Trophoblast cell (in vitro differentiated cells and primary cell): Measurements from ENCODE around the gene BDH1.
A peak's percentile ranks its signal among the peaks of the same experiment; 100 is the strongest.
"Not testable (repeated sequence)": the region's sequence is repeated elsewhere in the genome, so short reads cannot be mapped to it uniquely, and the experiment has no call there.

ENCODE experiments used
- DNase-seq, 2 donors: peaks; one replicate each; pipeline ENCODE4 v3.0.0-alpha.2; 2016
- H2AFZ ChIP-seq: 2 replicates; pipeline ENCODE4 v1.6.1; 2013; ENCODE audit warnings: low read length, moderate library complexity, mild to moderate bottlenecking; ENCODE audit not compliant: insufficient read depth, poor library complexity
- H2AK5ac ChIP-seq: 2 replicates; pipeline ENCODE4 v1.6.1; 2013; ENCODE audit warnings: mild to moderate bottlenecking, low read length
- H2BK120ac ChIP-seq: 2 replicates; pipeline ENCODE4 v1.6.1; 2013; ENCODE audit warnings: low read length, mild to moderate bottlenecking, moderate library complexity; ENCODE audit not compliant: insufficient read depth, poor library complexity
- H2BK12ac ChIP-seq: 2 replicates; pipeline ENCODE4 v1.6.1; 2013; ENCODE audit warnings: mild to moderate bottlenecking, low read length, moderate library complexity
- H2BK5ac ChIP-seq: 2 replicates; pipeline ENCODE4 v1.6.1; 2013; ENCODE audit warnings: low read length, low read depth, moderate library complexity, mild to moderate bottlenecking; ENCODE audit not compliant: poor library complexity
- H3K14ac ChIP-seq: 2 replicates; pipeline ENCODE4 v1.6.1; 2013; ENCODE audit warnings: mild to moderate bottlenecking, low read length
- H3K18ac ChIP-seq: 2 replicates; pipeline ENCODE4 v1.6.1; 2013; ENCODE audit warnings: mild to moderate bottlenecking, low read length
- H3K23ac ChIP-seq: 2 replicates; pipeline ENCODE4 v1.6.1; 2013; ENCODE audit warnings: low read length
- H3K27ac ChIP-seq: 2 replicates; pipeline ENCODE4 v1.5.1; 2013; ENCODE audit warnings: low read depth, mild to moderate bottlenecking, inconsistent platforms, low read length, moderate library complexity
- H3K27me3 ChIP-seq: 2 replicates; pipeline ENCODE4 v1.6.1; 2013; ENCODE audit warnings: inconsistent platforms, mild to moderate bottlenecking, low read length, moderate library complexity; ENCODE audit not compliant: insufficient read depth
- H3K36me3 ChIP-seq, 2 experiments: 1 replicate in 1 of 2; 2 replicates in 1 of 2; pipeline ENCODE4 v1.6.1; 2013; ENCODE audit warnings: low read length in 2 of 2, mild to moderate bottlenecking in 2 of 2, moderate library complexity in 1 of 2; ENCODE audit not compliant: insufficient read depth in 2 of 2, control insufficient read depth in 1 of 2
- H3K4ac ChIP-seq: 2 replicates; pipeline ENCODE4 v1.6.1; 2013; ENCODE audit warnings: low read depth, mild to moderate bottlenecking, low read length, moderate library complexity
- H3K4me1 ChIP-seq, 2 experiments: 1 replicate in 1 of 2; 2 replicates in 1 of 2; pipeline ENCODE4 v1.6.1; 2013; ENCODE audit warnings: low read length in 2 of 2, mild to moderate bottlenecking in 2 of 2, moderate library complexity in 1 of 2; ENCODE audit not compliant: insufficient read depth in 2 of 2, control insufficient read depth in 1 of 2
- H3K4me2 ChIP-seq: 2 replicates; pipeline ENCODE4 v1.6.1; 2013; ENCODE audit warnings: inconsistent platforms, mild to moderate bottlenecking, low read length, moderate library complexity
- H3K4me3 ChIP-seq: 2 replicates; pipeline ENCODE4 v1.5.1; 2013; ENCODE audit warnings: mild to moderate bottlenecking, low read depth, low read length, inconsistent platforms
- H3K79me1 ChIP-seq: one replicate; pipeline ENCODE4 v1.6.1; 2013; ENCODE audit warnings: low read length
- H3K79me2 ChIP-seq: 2 replicates; pipeline ENCODE4 v1.6.1; 2013; ENCODE audit warnings: low read length, mild to moderate bottlenecking; ENCODE audit not compliant: control insufficient read depth, insufficient read depth, poor library complexity
- H3K9ac ChIP-seq: 2 replicates; pipeline ENCODE4 v1.6.1; 2013; ENCODE audit warnings: mild to moderate bottlenecking, low read length
- H3K9me3 ChIP-seq: 2 replicates; pipeline ENCODE4 v1.6.1; 2013; ENCODE audit warnings: low read depth, mild to moderate bottlenecking, control low read depth, inconsistent platforms, low read length; ENCODE audit not compliant: insufficient read depth
- H4K12ac ChIP-seq: 2 replicates; pipeline ENCODE4 v1.6.1; 2013; ENCODE audit warnings: low read depth, mild to moderate bottlenecking, low read length, moderate library complexity
- H4K8ac ChIP-seq: 2 replicates; pipeline ENCODE4 v1.6.1; 2013; ENCODE audit warnings: low read depth, mild to moderate bottlenecking, low read length, moderate library complexity
- H4K91ac ChIP-seq: one replicate; pipeline ENCODE4 v1.6.1; 2013; ENCODE audit warnings: low read depth, mild to moderate bottlenecking, low read length, moderate library complexity
- WGBS: extraction: QIAGEN DNeasy Blood & Tissue Kit; methylation state at CpG from one replicate; pipeline ENCODE4 v1.1.7; 2013; ENCODE audit warnings: missing lambda C conversion rate; ENCODE audit not compliant: insufficient read length, insufficient coverage; ENCODE audit errors: extremely low coverage; 5-methylcytosine and 5-hydroxymethylcytosine counted together

Gene BDH1

GRCh38 chr3:197590313-197590962 is 34.7 kb upstream of the BDH1 start:
- H3K9ac ChIP-seq = no peak overlapping the region
- no CpG with 5 or more reads among the region's 4 CpGs for WGBS
- H2AK5ac ChIP-seq = no peak overlapping the region

GRCh38 chr3:197589545-197589944 is 33.8 kb upstream of the BDH1 start:
- Histone ChIP-seq H2BK12ac (no peak overlapping the region), H2AK5ac (no peak overlapping the region), H3K4me2 (no peak overlapping the region), H3K9me3 (no peaks in the 10 kb centered on the region), H4K12ac (no peak overlapping the region), H3K23ac (no peak overlapping the region), H2BK5ac (no peak overlapping the region), H2BK120ac (no peak overlapping the region), H4K91ac (no peak overlapping the region), H3K4ac (no peak overlapping the region), H3K9ac (no peak overlapping the region), H3K14ac (no peak overlapping the region), H3K18ac (no peak overlapping the region), H3K79me1 (no peaks in the 10 kb centered on the region), H3K4me3 (no peak overlapping the region), H4K8ac (no peak overlapping the region), H3K4me1 (no peaks in the 10 kb centered on the region), H3K27ac (no peak overlapping the region), H3K36me3 (no peaks in the 10 kb centered on the region), H2AFZ (no peak overlapping the region), H3K79me2 (no peaks in the 10 kb centered on the region), H3K27me3 (no peaks in the 10 kb centered on the region)
- WGBS = no CpG with 5 or more reads among the region's 13 CpGs
- no peak for DNase-seq

More at GRCh38 chr3:197590313-197590962, 34.7 kb upstream of the BDH1 start:
- no peak overlapping the region for H3K27ac ChIP-seq
- no peak overlapping the region for H3K14ac ChIP-seq
- peak; percentile 6 to 27 for DNase-seq
- no peak overlapping the region for H3K4me2 ChIP-seq
- H3K27me3 ChIP-seq = no peaks in the 10 kb centered on the region
- no peak overlapping the region for H4K12ac ChIP-seq
- H3K79me1 ChIP-seq = no peaks in the 10 kb centered on the region
- H3K79me2 ChIP-seq = no peaks in the 10 kb centered on the region
- H3K23ac ChIP-seq = no peak overlapping the region
- no peak overlapping the region for H4K91ac ChIP-seq
- no peak overlapping the region for H2AFZ ChIP-seq
- no peaks in the 10 kb centered on the region for H3K36me3 ChIP-seq
- H3K4me1 ChIP-seq = no peaks in the 10 kb centered on the region
- H3K4me3 ChIP-seq = no peak overlapping the region
- H2BK120ac ChIP-seq = no peak overlapping the region
- no peak overlapping the region for H2BK5ac ChIP-seq
- no peak overlapping the region for H2BK12ac ChIP-seq
- H4K8ac ChIP-seq = no peak overlapping the region
- H3K4ac ChIP-seq = no peak overlapping the region
- H3K9me3 ChIP-seq = no peaks in the 10 kb centered on the region
- H3K18ac ChIP-seq = no peak overlapping the region

- not testable (repeated sequence) for DNase-seq, H3K4me3 ChIP-seq, H3K9me3 ChIP-seq, H4K91ac ChIP-seq, H3K36me3 ChIP-seq, H2BK12ac ChIP-seq, H3K79me2 ChIP-seq, H3K23ac ChIP-seq, H4K8ac ChIP-seq, H3K4ac ChIP-seq, H4K12ac ChIP-seq, H3K18ac ChIP-seq, H3K4me2 ChIP-seq, H3K27me3 ChIP-seq, H2AK5ac ChIP-seq, H3K79me1 ChIP-seq, H3K14ac ChIP-seq, H2BK120ac ChIP-seq, H3K9ac ChIP-seq, H3K27ac ChIP-seq, H3K4me1 ChIP-seq, H2AFZ ChIP-seq, H2BK5ac ChIP-seq
- no CpG with 5 or more reads among the region's 11 CpGs for WGBS
Measured at GRCh38 chr3:197586768-197587167, 31.0 kb upstream of the BDH1 start.

- no peaks in the 10 kb centered on the region for H3K4me1 ChIP-seq
- no peak overlapping the region for H2BK120ac ChIP-seq
- no peak overlapping the region for H3K4ac ChIP-seq
- DNase-seq = no peak
- WGBS = no CpG with 5 or more reads among the region's 2 CpGs
- H4K8ac ChIP-seq = no peak overlapping the region
- no peak overlapping the region for H2BK5ac ChIP-seq
- no peak overlapping the region for H3K18ac ChIP-seq
- no peaks in the 10 kb centered on the region for H3K79me1 ChIP-seq
- no peak overlapping the region for H2BK12ac ChIP-seq
- no peak overlapping the region for H2AK5ac ChIP-seq
- no peak overlapping the region for H3K9ac ChIP-seq
- no peak overlapping the region for H4K91ac ChIP-seq
- H3K4me2 ChIP-seq = no peak overlapping the region
- H3K36me3 ChIP-seq = no peaks in the 10 kb centered on the region
- no peak overlapping the region for H3K23ac ChIP-seq
- no peaks in the 10 kb centered on the region for H3K27me3 ChIP-seq
- H3K4me3 ChIP-seq = no peak overlapping the region
- no peaks in the 10 kb centered on the region for H3K79me2 ChIP-seq
- H3K27ac ChIP-seq = no peak overlapping the region
- H3K14ac ChIP-seq = no peak overlapping the region
- H3K9me3 ChIP-seq = no peaks in the 10 kb centered on the region
- no peak overlapping the region for H4K12ac ChIP-seq
- no peak overlapping the region for H2AFZ ChIP-seq
Measured at GRCh38 chr3:197586181-197586580, 30.4 kb upstream of the BDH1 start.
